ENCODE results near the gene TMEM132D.

DNA sequence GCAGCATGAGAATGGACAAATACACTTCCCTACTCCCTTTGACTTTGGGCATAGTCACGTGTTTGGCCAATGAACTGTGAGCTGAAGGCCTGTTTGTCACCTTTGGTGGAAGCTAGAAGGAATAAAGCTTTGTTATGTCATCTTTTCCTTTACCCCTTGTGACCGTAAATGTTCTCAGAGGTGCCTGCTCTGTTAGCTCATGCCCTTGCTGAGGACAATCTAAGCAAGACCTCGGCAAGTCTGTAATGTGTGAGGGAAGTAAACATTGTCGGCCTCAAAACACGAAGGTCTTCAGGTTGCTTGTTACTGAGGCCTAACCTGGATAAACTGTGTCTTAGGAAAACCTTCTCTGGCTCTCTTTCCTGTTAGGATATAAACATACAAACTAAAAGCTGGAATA is 354.2 kb downstream of the TMEM132D start:
- TF ChIP-seq EZH2 (IDR thresholded peaks at IDR 0.05; ENCODE audit: insufficient read depth, poor library complexity, severe bottlenecking) (no peak), EZH2phosphoT487 (IDR thresholded peaks at IDR 0.05; ENCODE audit: insufficient read depth, low read depth) (no peak)

Data from GM23248 (cell line).